ENCODE results near the gene ERCC6L.

GRCh38 chrX:72260448-72260847 lies 21.6 kb upstream of the ERCC6L start:
- TF ChIP-seq CTCF (IDR thresholded peaks at IDR 0.05) (no peak), ZFX (IDR thresholded peaks at IDR 0.05; ENCODE audit: borderline replicate concordance) (no peak)

Measured in 22Rv1 (cell line).